NCI-H2227 (cell line): Measurements from ENCODE around the gene EPS8L1.
"Not testable (repeated sequence)": the region's sequence is repeated elsewhere in the genome, so short reads cannot be mapped to it uniquely, and the experiment has no call there.

Experiments used
- DNase-seq: peaks from one replicate; lab custom pipeline; 2025; ENCODE audit not compliant: unreplicated experiment; lab: John Stamatoyannopoulos, UW

Gene EPS8L1

DNA sequence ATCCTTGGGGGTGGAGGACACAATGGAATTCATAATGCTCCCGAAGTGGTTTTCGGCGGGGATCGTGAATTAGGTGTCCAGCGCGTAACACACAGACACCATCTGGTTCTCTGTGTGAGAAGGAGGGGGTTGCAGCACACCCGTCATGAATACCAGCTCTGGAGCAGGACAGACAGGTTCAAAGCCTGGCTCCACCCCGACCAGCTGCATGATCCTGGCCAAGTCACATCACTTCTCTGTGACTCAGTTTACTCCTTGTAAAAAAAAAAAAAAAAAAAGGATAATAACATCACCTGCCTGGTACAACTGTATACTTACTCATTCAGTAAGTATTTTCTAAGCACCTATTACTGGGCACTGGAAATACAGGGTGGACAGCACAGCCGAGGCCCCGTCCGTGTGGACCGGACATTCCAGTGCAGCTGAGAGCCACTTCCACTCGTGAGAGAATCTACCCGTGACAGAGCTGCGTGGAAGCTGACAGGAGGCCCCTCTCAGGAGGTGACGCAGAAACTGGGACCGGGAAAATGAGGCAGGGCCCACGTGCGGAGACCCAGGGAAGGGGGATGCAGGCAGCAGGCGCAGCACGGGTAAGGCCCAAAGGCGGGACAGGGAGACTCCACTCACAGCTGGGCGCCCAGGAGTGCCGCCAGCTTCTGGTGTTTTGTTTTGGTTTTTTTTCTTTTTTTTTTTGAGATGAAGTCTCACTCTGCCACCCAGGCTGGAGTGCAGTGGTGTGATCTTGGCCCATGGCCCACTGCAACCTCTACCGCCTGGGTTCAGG is 24.7 kb upstream of the EPS8L1 start:
- no peak for DNase-seq

DNA sequence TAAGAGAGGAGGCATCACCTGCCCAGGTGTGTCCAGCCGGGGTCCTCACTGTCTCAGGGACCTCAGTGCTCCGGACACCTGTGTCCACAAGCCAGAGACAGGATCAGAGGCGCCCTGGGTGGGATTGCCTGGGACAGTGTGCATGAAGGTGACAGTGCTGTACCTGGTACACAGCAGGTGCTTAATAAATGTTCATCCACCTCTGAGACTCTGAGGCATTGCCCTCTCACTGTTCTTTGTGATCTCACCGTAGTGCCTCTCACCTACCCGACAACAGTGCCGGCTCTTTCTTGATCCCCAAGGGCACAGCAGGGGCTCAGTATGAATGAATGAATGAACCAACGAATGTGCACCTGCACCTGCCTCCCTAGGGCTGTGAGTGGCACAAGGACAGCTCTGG is 21.9 kb upstream of the EPS8L1 start:
- no peak for DNase-seq

DNA sequence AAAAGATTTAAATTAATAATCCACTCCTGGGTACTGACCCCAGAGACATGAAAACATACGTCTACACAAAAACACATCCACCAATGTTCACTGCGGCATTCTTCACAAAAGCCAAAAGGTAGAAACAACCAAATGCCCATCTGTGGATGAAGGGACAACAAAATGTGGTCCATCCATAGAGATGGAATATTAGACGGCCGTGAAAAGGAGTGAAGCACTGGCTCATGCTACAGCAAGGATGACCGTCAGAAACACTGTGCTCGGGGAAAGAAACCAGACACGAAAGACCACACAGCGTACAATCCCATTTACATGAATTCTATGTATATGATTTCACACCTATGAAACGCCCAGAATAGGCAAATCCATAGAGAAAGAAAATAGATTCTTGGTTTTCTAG is 18.8 kb upstream of the EPS8L1 start:
- no peak for DNase-seq

DNA sequence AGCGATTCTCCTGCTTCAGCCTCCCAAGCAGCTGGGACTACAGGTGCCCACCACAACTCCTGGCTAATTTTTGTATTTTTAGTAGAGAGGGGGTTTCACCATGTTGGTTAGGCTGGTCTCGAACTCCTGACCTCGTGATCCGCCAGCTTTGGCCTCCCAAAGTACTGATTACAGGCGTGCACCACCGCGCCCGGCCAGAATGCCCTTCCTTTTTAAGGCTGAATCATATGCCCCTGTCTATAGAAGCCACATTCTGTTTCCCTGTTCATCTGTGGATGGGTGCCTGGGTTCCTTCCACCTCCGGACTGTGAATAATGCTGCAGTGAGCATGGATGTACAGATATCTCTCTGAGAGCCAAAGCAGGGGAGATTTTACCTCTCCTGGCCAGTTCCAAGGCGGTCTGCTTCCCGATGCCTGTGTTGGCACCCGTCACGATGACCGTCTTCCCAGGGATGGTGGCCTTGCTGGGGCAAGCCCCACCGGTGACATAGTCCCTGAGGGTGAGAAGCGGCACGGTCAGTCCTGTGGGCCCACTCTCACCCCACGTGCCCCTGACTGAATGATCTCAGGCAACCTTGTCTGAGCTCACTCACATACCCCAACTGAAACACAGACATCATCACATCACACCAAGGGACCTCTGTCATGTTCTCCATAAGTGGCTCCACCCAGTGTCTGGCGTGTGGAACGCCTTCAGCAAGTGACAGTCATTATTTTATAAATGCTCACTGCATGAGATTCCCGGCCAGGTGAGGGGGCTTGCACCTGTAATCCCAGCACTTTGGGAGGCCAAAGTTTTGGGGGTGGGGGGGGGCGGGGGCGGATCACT is 16.7 kb upstream of the EPS8L1 start:
- DNase-seq, result no peak

DNA sequence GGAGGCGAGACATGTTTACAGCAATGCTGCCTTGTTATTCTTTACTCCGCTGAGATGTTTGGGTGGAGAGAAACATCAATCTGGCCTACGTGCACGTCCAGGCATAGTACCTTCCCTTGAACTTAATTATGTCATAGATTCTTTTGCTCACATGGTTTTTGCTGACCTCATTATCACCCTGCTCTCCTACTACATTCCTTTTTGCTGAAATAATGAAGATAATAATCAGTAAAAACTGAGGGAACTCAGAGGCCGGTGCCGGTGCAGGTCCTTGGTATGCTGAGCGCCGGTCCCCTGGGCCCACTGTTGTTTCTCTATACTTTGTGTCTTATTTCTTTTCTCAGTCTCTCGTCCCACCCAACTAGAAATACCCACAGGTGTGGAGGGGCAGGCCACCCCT is 15.4 kb upstream of the EPS8L1 start:
- not testable (repeated sequence) for DNase-seq

DNA sequence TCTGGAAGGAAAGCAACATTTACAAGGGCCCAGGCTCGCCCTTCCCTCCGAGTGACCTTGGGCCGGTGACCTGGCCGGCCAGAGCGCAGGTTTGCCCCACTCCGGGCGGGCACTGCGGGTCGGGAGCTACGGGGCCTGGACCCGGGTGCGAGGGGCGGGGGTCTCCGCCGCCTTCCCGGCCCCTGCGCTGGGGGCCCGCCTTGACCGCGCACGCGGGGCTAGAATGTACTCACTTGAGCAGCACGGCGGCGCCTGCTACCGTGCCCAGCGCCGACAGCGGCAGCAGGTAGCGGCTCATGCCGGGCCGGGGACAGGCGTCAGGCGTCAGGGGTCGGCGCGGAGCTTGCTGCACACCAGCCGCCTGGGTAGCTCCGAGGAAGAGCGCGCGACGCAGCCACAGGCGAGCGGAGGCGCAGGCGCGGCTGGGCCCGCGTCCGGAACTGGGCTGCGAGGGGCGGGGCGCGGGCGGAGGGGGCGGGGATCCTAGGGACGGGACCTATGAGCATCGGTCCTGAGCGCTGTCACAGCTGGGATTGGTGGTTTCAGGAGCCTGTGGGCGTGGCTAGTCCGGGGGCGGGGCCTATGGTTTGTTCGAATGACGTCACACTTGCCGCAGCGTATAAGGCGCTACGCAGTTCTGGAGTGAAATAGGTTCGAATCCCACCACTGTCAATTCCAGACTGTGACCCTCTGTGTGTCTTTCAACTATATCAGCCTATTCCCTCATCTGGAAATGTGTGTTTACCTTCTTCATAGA is 12.8 kb upstream of the EPS8L1 start, which contains the start of gene RDH13:
RDH13 (minus strand) TSS at position 414 of the 757 bp plus-strand sequence; CDS start at position 298, 116 bp downstream.
- peak; percentile 100 for DNase-seq

DNA sequence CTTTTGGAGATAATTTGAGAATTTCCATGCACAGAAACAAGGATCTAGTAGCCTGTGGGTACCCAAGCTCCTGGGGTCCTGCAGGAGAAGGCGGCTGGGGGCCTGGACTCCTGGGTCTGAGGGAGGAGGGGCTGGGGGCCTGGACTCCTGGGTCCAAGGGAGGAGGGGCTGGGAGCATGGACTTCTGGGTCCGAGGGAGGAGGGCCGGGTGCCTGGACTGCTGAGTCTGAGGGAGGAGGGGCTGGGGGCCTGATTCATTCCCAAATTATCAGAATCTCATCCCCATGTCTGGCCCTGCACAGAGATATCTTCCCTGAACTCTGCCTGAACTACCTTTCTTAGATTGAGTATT is 12.2 kb upstream of the EPS8L1 start:
- no peak for DNase-seq

DNA sequence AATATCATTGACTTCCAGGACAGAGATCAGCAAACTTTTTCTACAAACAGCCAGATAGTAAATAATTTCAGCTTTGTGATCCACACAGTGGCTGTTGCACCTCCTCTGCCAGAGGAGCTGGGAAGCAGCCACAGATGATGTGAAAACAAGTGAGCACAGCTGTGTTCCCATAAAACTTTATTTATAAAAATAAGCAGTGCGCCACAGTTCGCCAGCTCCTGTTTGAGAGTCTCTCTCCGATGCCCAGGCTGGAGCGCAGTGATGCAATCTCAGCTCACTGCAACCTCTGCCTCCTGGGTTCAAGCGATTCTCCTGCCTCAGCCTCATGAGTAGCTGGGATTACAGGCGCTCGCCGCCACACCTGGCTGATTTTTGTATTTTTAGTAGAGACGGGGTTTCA is 10.2 kb upstream of the EPS8L1 start:
- DNase-seq, result not testable (repeated sequence)

DNA sequence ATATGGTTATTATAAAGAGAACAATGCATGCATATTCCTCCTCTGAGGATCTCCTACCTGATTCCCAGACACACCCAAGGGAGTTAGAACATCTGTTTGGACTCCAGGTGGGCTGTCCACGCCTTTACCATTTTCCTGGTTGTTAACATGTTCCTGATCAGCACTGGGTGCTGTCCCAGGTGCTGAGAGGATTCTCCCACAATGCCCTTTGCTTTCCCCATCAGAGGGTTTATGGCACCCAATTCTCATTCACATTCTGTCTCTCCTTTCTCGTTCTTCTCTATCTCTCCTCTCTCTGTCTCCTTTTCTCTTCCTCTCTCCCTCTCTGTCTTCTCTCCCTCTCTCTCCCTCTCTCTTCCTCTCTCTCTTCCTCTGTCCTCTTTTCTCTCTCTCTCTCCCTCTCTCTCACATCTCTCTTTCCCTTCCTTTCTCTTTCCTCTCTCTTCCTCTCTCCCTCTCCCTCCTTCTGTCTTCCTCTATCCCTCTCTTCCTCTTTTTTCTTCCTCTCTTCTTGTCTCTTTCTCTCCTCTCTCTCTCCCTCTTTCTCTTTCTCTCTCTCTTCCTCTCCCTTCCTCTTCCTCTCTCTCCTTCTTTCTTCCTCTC is 9.5 kb upstream of the EPS8L1 start:
- DNase-seq, result no peak

DNA sequence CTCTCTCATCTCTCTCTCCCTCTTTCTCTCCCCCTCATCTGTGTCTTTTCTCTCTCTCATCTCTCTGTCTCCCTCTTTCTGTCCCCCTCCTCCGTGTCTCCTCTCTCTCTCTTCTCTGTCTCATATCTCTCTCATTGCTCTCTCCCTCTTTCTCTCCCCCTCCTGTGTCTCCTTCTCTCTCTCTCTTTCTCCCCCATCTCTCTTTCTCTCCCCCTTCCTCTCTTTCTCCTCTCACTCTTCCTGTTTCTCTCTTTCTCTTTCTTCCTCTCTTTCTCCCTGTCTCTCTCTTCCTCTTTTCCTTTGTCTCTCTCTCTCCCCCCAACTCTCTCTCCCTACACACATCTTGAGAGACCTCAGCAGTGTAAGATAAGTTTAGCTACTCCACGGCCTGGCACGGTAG is 7.8 kb upstream of the EPS8L1 start:
- DNase-seq, result no peak

DNA sequence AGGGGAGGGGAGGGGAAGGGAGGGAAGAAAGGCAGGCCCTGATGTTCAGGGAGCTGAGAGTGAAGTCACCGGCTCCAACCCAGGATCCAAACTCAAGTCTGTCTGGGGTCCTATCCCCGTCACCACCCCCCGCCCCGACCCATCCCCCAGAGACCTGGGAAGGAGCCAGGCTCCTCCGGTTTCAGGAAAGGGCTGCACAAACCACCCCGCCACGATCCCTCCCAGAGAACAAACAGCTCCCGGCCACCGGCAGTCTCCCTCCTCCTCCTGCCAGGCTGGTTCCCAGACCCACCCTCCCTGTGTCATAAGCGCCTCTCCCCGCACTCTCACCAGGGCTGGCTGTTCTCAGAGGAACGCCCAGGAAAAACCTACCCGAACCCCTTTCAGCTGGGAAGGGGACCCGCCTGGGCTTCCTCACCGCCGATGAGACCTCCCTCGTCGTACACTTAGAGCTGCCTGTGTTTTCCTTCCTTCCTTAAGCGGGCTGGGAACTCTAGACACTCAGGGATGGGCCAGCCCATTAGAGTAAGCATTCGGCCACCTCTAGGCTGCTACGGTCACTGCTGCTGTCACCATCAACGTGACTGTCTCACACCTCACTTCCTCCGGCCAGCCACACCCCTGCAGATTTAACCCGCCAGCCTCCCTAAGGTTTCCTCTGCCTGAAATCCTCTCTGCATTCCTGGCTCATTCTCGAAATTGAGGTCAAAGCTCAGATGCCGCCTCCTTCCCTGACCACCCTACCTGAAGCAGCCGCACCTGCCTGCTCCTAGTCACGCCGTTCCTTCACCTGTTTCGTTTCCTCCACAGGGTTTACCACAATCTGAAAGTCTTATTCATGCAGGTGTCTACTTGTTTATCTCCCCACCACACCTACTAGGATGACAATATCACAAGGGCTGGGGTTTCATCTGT is 6.5 kb upstream of the EPS8L1 start:
- DNase-seq, result peak; percentile 88

DNA sequence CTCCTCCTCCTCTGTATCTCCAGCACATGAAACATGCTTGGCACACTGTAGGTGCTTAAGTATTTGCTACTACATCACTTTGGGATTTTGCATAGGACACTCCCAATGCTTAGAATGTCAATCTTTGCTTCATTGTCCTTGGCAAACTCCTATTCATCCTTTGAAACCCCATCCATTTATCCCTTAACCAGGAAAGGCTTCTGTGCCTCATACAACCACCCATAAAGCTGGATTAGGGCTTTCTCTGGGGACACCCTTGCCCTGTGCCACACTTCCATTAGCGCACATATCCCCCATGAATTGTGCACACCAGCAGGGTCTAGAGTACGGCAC is 5.8 kb upstream of the EPS8L1 start:
- DNase-seq, result no peak

DNA sequence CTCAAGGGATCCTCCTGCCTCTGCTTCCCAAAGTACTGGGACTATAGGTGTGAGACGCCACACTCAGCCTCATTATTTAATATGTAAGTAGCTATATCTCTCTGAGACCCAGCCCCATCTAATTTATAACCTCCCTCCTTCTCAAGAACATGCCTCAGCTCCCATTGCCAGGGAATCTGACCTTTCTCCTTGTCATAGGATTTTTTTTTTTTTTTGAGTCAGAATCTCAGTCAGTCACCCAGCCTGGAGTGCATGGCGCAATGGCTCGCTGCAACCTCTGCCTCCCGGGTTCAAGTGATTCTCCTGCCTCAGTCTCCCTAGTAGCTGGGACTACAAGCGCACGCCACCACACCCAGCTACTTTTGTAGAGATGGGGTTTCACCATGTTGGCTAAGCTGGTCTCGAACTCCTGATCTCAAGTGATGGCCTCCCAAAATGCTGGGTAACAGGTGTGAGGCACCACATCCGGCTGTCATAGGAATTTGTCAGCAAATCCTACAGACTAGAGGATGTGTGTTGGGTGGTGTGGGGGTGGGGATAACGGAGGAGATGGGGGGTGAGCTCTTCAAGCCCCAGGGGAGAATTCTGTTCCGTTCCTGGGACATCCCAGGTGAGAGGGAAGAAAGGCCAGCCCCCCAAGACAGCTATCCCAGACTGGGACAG is 5.1 kb upstream of the EPS8L1 start:
- no peak for DNase-seq

DNA sequence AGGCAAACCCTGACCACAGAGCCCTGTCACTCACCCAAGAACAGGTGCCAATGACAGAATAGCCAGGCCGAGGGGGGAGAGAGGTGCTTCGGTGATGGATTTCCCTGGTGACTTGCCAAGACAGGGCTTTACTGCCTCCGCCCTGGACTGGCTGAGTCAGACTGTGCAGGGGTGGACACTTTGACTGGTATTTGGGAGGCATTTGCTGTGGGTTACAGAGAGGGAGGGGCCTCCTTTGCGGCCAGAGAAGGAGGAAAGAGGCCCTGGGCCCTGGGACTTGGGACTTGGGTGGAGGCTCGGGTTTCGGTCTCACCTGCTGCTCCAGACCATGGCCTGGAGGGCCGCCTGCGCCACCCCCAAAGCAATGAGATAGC is 4.6 kb upstream of the EPS8L1 start:
- DNase-seq, result no peak

DNA sequence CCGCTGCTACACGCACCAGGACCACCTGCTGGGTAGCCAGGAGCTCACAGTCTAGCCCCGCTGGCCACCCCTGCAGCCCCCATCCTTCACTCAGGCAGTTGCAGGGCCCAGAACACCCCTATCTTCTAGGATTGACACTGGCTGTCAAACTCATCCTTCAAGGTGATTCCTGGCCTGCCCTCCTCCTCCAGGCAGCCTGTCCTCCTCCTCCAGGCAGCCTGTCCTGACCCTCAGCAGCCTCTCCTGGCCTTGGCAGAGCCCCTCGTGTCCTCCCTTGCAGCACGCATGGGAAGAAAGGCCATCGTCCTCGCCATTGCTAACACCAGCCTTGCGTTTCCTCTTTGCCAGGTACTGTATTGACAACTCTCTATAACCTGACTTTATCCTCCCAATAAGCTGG is 3.8 kb upstream of the EPS8L1 start:
- DNase-seq, result no peak

DNA sequence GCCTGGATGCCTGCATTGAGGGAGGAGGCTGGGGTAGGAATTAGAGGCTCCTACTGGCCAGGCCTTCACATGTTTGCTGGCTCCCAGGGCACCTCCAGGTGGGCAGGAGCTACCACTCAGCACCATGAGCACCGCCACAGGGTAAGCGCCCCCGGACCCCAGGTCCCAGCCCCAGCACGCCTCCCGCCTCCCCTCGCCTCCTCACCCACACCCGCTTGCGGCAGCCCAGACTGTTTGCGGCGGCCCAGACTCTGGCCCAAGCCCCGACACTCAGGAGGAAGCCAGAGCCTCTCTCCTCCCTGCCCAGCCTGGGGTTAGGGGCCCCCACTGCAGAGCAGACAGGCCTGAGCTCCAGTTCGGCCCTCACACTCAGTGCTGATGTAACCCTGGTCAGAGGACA is 652 bp downstream of the EPS8L1 start:
- DNase-seq, result no peak

DNA sequence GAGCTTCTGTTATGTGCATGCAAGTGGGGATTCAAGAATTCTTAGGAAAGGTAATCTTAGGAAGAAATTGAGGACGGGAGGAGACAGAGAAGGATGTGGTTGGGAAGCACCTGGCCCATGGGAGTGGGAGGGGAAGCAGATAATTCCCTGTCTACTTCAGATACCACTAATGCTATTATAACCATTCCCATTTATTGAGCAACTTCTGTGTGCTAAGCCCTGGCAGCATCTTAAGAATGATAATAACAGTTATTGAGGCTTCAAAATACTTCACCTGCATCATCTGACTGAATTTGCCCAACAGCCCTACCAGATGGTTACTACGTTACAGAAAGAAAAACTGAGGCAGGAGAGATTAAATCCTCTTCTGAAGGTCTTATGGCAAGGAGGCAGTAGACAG is 1.4 kb downstream of the EPS8L1 start:
- DNase-seq, result no peak

DNA sequence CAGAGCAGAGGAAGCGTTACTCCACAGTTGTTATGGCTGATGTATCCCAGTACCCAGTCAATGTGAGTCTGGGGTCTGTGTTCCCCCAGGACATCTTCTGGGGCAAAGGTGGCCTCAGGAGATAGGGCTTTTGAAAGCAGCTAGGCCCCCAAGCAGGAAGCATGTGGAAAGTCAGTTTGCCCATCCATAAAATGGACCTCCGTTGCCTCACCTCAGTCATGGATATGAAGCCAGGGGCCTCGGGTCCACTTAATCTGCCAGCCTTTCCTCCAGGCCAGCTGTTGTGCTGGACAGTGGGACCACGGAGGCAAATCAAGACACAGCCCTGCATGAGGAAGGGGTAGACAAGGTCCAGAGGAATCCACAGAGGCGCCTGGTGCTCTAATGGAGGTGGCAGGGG is 3.3 kb downstream of the EPS8L1 start:
- DNase-seq, result no peak

DNA sequence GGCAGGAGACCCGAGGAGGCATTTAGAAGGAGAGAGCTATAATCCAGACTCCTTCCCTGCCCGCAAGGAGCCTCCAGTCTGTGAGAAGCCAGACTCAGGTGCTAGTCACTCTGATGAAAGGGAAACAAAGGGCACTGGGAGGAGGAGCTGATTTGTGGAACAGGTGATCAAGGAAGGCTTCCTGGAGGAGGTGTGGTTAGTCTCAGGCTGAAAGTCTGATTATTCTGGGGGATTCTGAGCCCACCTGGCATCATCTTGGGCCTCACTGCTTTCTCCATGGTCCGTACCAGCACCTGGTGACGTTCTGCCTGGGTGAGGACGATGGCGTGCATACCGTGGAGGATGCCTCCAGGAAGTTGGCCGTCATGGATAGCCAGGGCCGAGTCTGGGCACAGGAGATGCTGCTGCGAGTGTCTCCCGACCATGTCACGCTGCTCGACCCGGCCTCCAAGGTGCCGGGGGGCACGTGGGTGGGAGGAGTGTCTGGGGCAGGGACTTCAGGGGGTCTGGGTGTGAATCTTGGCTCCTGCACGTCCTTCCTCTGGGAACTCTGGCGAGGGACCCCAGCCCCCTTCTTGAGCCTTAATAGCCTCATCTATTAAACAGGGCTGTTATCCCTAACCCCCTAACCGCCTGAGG is 3.9 kb downstream of the EPS8L1 start:
- DNase-seq, result no peak
